Sigmoid colon (tissue), 4 donors: ENCODE results near the gene FAM131C.

Experiments used
- POLR2A ChIP-seq, 2 donors: fragments of 450-650 bp; IDR thresholded peaks; one replicate each; pipeline ENCODE4 v1.6.1; 2016; ENCODE audit warnings: antibody characterized with exemption in 2 of 2, mild to moderate bottlenecking in 2 of 2, moderate library complexity in 2 of 2
- POLR2AphosphoS5 ChIP-seq, 4 donors: sonication (generic); formaldehyde crosslinking; IDR thresholded peaks; one replicate each; pipeline ENCODE4 v1.6.1; 2017; ENCODE audit warnings: antibody characterized with exemption in 4 of 4
- TF ChIP-seq, protein P1 (sequence below), 4 experiments: fragments of 450-650 bp in 3 of 4; fragments of 200-600 bp in 1 of 4; IDR thresholded peaks; one replicate each; pipeline ENCODE4 v1.5.1; 2016 to 2019; ENCODE audit warnings: antibody characterized with exemption in 4 of 4, mild to moderate bottlenecking in 3 of 4, moderate library complexity in 2 of 4

DNA sequence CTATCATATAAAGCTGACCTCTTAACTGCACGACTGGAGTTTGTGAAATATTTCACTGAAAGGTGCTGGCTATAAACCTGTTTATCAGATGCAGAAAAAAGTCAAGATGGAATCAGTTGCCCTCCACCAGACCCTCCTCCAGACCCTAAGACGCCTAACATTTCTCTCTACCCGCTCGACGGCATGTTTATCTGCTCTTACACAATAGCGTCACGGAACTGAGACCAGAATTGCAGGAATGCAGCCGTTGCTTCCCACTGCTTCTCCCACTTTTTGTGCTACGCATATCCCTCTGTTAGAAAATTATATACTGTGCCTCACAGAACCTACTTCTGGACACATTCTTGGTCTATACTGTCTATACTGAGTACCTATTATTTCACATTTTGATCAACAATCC, 28.2 kb upstream of the FAM131C start:
- TF ChIP-seq, protein P1, sequence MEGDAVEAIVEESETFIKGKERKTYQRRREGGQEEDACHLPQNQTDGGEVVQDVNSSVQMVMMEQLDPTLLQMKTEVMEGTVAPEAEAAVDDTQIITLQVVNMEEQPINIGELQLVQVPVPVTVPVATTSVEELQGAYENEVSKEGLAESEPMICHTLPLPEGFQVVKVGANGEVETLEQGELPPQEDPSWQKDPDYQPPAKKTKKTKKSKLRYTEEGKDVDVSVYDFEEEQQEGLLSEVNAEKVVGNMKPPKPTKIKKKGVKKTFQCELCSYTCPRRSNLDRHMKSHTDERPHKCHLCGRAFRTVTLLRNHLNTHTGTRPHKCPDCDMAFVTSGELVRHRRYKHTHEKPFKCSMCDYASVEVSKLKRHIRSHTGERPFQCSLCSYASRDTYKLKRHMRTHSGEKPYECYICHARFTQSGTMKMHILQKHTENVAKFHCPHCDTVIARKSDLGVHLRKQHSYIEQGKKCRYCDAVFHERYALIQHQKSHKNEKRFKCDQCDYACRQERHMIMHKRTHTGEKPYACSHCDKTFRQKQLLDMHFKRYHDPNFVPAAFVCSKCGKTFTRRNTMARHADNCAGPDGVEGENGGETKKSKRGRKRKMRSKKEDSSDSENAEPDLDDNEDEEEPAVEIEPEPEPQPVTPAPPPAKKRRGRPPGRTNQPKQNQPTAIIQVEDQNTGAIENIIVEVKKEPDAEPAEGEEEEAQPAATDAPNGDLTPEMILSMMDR (IDR thresholded peaks at IDR 0.05) = no peak
- TF ChIP-seq POLR2A (IDR thresholded peaks at IDR 0.05) (no peak), POLR2AphosphoS5 (IDR thresholded peaks at IDR 0.05) (no peak)
